ENCODE measurements around the gene SLC35G2.

The SLC35G2 gene

GRCh38 chr3:136780741-136781140, 38.2 kb upstream of the SLC35G2 start:
- no peak for TF ChIP-seq POLR2AphosphoS5 (IDR thresholded peaks at IDR 0.05; ENCODE audit: low read depth)
- no peak for TF ChIP-seq REST (IDR thresholded peaks at IDR 0.05; ENCODE audit: insufficient replicate concordance, low read depth)
- no peak for TF ChIP-seq CTCF (IDR thresholded peaks at IDR 0.05; ENCODE audit: insufficient read depth, low read length)
- no peak for TF ChIP-seq GABPA (IDR thresholded peaks at IDR 0.05; ENCODE audit: low read depth)
- no peak for TF ChIP-seq SPI1 (IDR thresholded peaks at IDR 0.05; ENCODE audit: borderline replicate concordance, low read depth)
- no peak overlapping the region for H3K4me3 ChIP-seq (replicated peaks; ENCODE audit: insufficient read depth, low read length)
- H3K27me3 ChIP-seq (ENCODE audit: insufficient read depth, poor library complexity, severe bottlenecking): no peaks in the 10 kb centered on the region
- no peak for DNase-seq (ENCODE audit: low read depth in 1 of 2, low spot score in 1 of 2)
- H3K27ac ChIP-seq (replicated peaks): no peak overlapping the region

DNA sequence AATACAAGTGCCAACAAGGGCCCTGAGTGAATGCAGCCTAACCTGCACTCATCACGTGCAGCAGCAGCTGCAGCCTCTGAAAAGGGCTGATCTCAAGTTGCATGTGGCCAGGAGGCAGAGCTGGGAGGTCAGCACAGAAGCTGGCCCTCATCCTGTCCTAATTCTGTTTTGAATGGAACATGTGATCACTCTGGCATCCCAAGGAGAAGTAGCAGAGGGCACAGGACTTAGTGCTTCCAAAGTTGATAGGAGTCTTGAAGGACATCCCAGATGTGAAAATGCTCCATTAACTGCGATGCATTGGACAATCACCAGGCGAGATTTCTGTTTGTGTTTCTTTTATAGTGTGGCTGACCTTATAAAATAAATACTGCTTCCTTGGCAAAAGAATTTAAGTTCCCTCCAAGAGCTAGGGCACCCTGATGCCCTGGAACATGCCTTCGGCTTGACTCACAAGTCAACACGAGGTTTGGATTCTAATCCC, 35.2 kb upstream of the SLC35G2 start:
- Histone ChIP-seq H3K4me3 (replicated peaks; ENCODE audit: insufficient read depth, low read length) (no peak overlapping the region), H3K27ac (replicated peaks) (no peak overlapping the region), H3K27me3 (ENCODE audit: insufficient read depth, poor library complexity, severe bottlenecking) (no peaks in the 10 kb centered on the region)
- TF ChIP-seq CTCF (IDR thresholded peaks at IDR 0.05; ENCODE audit: insufficient read depth, low read length) (no peak), GABPA (IDR thresholded peaks at IDR 0.05; ENCODE audit: low read depth) (no peak), POLR2AphosphoS5 (IDR thresholded peaks at IDR 0.05; ENCODE audit: low read depth) (no peak), REST (IDR thresholded peaks at IDR 0.05; ENCODE audit: insufficient replicate concordance, low read depth) (no peak), SPI1 (IDR thresholded peaks at IDR 0.05; ENCODE audit: borderline replicate concordance, low read depth) (no peak)
- DNase-seq (ENCODE audit: low read depth in 1 of 2, low spot score in 1 of 2): no peak

GRCh38 chr3:136787349-136787748, 31.6 kb upstream of the SLC35G2 start:
- Histone ChIP-seq H3K27me3 (ENCODE audit: insufficient read depth, poor library complexity, severe bottlenecking) (no peaks in the 10 kb centered on the region), H3K27ac (replicated peaks) (peak overlapping the region; percentile 52), H3K4me3 (replicated peaks; ENCODE audit: insufficient read depth, low read length) (no peak overlapping the region)
- TF ChIP-seq REST (IDR thresholded peaks at IDR 0.05; ENCODE audit: insufficient replicate concordance, low read depth): no peak
- no peak for TF ChIP-seq SPI1 (IDR thresholded peaks at IDR 0.05; ENCODE audit: borderline replicate concordance, low read depth)
- no peak for TF ChIP-seq POLR2AphosphoS5 (IDR thresholded peaks at IDR 0.05; ENCODE audit: low read depth)
- TF ChIP-seq CTCF (IDR thresholded peaks at IDR 0.05; ENCODE audit: insufficient read depth, low read length): no peak
- no peak for TF ChIP-seq GABPA (IDR thresholded peaks at IDR 0.05; ENCODE audit: low read depth)
- no peak for DNase-seq (ENCODE audit: low read depth in 1 of 2, low spot score in 1 of 2)
